Esophagus muscularis mucosa (tissue), 4 donors: ENCODE measurements around the gene ZRANB2. TPM values are rescaled to one million over a fixed set of nuclear protein-coding genes. Genes with fewer than 3 reads are reported as not detected.

Experiments used
- DNase-seq: peaks from one replicate; pipeline ENCODE4 v3.0.0-alpha.2; 2017; ENCODE audit errors: extremely low spot score
- H3K27ac ChIP-seq, 4 donors: fragments of 200-600 bp; sonication (generic); replicated peaks in 1 of 4; 1 replicate in 3 of 4; 2 replicates in 1 of 4; pipeline ENCODE4 v1.5.1; 2016 to 2019; ENCODE audit warnings: mild to moderate bottlenecking in 1 of 4
- H3K27me3 ChIP-seq, 4 donors: fragments of 200-600 bp; sonication (generic); one replicate each; pipeline versions ENCODE4 v1.5.1 to v1.6.0; 2016 to 2019
- H3K36me3 ChIP-seq, 4 donors: fragments of 200-600 bp; sonication (generic); one replicate each; pipeline ENCODE4 v1.5.1; 2016 to 2019
- H3K4me1 ChIP-seq, 4 donors: fragments of 200-600 bp; sonication (generic); one replicate each; pipeline ENCODE4 v1.5.1; 2016 to 2019
- H3K4me3 ChIP-seq, 4 donors: fragments of 200-600 bp; sonication (generic); 1 replicate in 2 of 4; 2 replicates in 2 of 4; pipeline ENCODE4 v1.5.1; 2016 to 2019; ENCODE audit warnings: mild to moderate bottlenecking in 4 of 4, moderate library complexity in 1 of 4
- H3K9me3 ChIP-seq, 4 donors: fragments of 200-600 bp; sonication (generic); 1 replicate in 3 of 4; 2 replicates in 1 of 4; pipeline ENCODE4 v1.5.1; 2016 to 2019
- EP300 ChIP-seq: sonication (generic); formaldehyde crosslinking; IDR thresholded peaks from one replicate; pipeline ENCODE4 v1.6.1; 2017; ENCODE audit warnings: antibody characterized with exemption
- POLR2A ChIP-seq: fragments of 450-650 bp; IDR thresholded peaks from one replicate; pipeline ENCODE4 v1.6.1; 2017; ENCODE audit warnings: antibody characterized with exemption, moderate library complexity, mild to moderate bottlenecking, low read depth
- POLR2AphosphoS5 ChIP-seq, 2 donors: sonication (generic); formaldehyde crosslinking; IDR thresholded peaks; one replicate each; pipeline ENCODE4 v1.6.1; 2017; ENCODE audit warnings: antibody characterized with exemption in 2 of 2
- WGBS: methylation state at CpG from one replicate; pipeline ENCODE4 v1.1.5; 2018; 5-methylcytosine and 5-hydroxymethylcytosine counted together
- intact Hi-C: fragments of 100-400 bp; cut with DNase I; formaldehyde crosslinking; loops from one replicate; pipeline ENCODE4 v1.15.1; 2023
- total RNA-seq, 4 donors: library from RNA; depleted of rRNA; stranded (reverse); fragments of >200 nt; gene quantifications; one replicate each; pipeline versions ENCODE4 v1.1.0 to v1.2.1, GENCODE V29; 2016
- TF ChIP-seq, protein P1 (sequence below), 3 experiments: fragments of 200-600 bp in 2 of 3; fragments of 450-650 bp in 1 of 3; sonication (generic) in 2 of 3; IDR thresholded peaks; one replicate each; pipeline ENCODE4 v1.5.1; 2017 to 2019; ENCODE audit warnings: antibody characterized with exemption in 3 of 3, mild to moderate bottlenecking in 2 of 3, moderate library complexity in 1 of 3

ZRANB2 gene
- total RNA-seq, 4 donors from 2014 or later, result 37.2 to 65.6 (median 40.0) TPM

DNA sequence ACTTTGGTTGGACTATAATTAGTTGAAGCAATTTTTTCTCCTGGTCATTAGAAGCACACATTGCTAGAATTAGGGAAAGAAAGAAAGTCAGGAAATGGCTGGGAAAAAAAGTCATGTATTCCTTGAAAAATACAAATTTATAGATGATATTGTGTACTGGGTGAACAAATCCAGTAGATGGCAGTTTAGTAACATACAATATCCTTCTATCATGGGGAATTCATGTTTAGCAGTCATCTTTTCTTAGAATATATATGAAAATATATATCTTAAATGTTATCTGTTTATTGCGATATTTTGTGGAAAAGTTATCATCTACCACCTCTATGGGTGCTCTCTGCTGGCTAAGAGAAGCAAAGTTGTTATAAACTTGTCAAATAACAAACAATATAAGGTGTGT is 13.1 kb upstream of the ZRANB2 start:
- intact Hi-C loops, result no loop called here
- H3K4me3 ChIP-seq, result no peak overlapping the region
- no peaks in the 10 kb centered on the region for H3K36me3 ChIP-seq
- H3K27me3 ChIP-seq, result no peaks in the 10 kb centered on the region
- peaks cover 0 to 23% (median 17%) of the 10 kb centered on the region in 4 donors for H3K4me1 ChIP-seq
- DNase-seq, result no peak
- WGBS, result 88% methylated on average over 1 of the region's 1 CpG
- no peaks in the 10 kb centered on the region for H3K9me3 ChIP-seq
- no peak overlapping the region for H3K27ac ChIP-seq
- no peak for TF ChIP-seq POLR2AphosphoS5 (IDR thresholded peaks at IDR 0.05)
- TF ChIP-seq, protein P1, sequence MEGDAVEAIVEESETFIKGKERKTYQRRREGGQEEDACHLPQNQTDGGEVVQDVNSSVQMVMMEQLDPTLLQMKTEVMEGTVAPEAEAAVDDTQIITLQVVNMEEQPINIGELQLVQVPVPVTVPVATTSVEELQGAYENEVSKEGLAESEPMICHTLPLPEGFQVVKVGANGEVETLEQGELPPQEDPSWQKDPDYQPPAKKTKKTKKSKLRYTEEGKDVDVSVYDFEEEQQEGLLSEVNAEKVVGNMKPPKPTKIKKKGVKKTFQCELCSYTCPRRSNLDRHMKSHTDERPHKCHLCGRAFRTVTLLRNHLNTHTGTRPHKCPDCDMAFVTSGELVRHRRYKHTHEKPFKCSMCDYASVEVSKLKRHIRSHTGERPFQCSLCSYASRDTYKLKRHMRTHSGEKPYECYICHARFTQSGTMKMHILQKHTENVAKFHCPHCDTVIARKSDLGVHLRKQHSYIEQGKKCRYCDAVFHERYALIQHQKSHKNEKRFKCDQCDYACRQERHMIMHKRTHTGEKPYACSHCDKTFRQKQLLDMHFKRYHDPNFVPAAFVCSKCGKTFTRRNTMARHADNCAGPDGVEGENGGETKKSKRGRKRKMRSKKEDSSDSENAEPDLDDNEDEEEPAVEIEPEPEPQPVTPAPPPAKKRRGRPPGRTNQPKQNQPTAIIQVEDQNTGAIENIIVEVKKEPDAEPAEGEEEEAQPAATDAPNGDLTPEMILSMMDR (IDR thresholded peaks at IDR 0.05), result peak; percentile 37 to 60 (median 38)

DNA sequence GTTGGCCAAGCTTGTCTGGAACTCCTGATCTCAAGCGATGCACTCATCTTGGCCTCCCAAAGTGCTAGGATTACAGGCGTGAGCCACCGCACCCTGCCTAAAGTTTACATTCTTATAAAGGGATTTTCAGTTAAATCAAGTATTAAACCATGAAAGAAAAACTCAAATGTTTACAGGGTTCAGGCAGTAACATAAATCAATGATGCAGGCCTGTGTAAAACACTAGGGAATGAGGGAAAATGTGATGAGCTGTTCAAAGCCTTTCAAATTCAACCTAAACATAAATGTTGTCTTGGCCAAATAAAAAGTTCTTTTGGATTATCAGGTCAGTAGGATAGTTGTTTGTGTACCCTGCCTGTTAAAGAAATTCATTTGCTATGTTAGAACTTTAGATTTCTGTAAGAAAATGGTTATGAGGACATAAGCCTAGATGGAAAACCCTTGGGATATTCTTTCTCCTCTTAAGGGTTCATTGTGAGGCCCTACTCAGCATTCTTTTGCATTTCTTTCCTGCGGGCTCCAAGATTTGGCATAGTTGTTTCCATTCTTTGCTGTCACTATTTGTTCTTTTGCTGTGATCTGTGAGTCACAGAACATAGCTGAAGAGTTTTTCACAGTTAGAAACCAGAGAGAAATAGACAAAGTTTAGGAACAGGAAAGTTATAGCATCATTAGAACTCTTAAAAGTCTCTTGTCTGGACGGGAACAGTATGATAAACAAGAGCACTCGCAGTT is 8.9 kb upstream of the ZRANB2 start:
- Histone ChIP-seq H3K4me3 (peak overlapping the region in 2 of 4 donors; percentile 7 to 42), H3K36me3 (no peaks in the 10 kb centered on the region), H3K27ac (peak overlapping the region; percentile 75 to 85 (median 84)), H3K27me3 (no peaks in the 10 kb centered on the region), H3K4me1 (peaks cover 0 to 26% (median 22%) of the 10 kb centered on the region in 4 donors), H3K9me3 (no peaks in the 10 kb centered on the region)
- intact Hi-C loops, result no loop called here
- no peak for TF ChIP-seq POLR2A
- TF ChIP-seq POLR2AphosphoS5 (IDR thresholded peaks at IDR 0.05), result peak in 1 of 2 donors; percentile 58
- WGBS, result 61% methylated on average over 6 of the region's 6 CpGs
- DNase-seq, result no peak

DNA sequence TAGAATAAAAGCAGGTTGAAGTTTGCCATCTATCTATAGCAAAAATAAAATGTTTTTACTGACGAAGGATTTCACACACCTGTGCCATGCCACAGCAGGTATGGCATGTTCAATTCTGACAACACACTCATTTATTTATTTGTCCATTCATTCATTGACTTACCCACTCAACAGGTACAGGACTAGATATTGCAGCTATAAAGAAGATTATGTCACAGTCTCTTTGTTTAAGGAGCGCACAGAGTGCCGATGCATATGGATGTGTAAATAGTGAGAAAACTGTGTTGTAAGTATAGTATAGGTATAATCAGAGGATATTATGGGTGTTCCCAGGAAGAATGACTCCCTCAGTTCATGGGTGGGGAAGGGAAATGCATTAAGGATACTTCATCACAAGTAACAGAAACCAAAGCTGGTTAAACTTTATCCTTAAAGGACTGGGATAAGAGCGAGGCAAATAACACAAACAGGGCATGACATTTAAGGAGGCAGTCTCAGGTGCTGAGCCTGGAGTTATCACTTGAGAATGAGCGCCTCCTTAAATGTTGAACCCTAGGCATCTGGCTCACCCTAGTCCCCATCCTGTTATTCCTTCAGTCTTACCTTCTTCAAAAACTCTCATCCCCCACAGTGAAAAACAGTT is 7.9 kb upstream of the ZRANB2 start:
- Histone ChIP-seq H3K36me3 (no peaks in the 10 kb centered on the region), H3K4me1 (peaks cover 0 to 26% (median 22%) of the 10 kb centered on the region in 4 donors), H3K9me3 (no peaks in the 10 kb centered on the region), H3K27ac (peak overlapping the region; percentile 75 to 85 (median 84)), H3K4me3 (no peak overlapping the region), H3K27me3 (no peaks in the 10 kb centered on the region)
- WGBS, result 95% methylated on average over 5 of the region's 5 CpGs
- no peak for DNase-seq
- intact Hi-C loops, result no loop called here
- TF ChIP-seq POLR2A, result no peak
- TF ChIP-seq EP300, result no peak
- TF ChIP-seq, protein P1 (IDR thresholded peaks at IDR 0.05), result no peak
- no peak for TF ChIP-seq POLR2AphosphoS5 (IDR thresholded peaks at IDR 0.05)

DNA sequence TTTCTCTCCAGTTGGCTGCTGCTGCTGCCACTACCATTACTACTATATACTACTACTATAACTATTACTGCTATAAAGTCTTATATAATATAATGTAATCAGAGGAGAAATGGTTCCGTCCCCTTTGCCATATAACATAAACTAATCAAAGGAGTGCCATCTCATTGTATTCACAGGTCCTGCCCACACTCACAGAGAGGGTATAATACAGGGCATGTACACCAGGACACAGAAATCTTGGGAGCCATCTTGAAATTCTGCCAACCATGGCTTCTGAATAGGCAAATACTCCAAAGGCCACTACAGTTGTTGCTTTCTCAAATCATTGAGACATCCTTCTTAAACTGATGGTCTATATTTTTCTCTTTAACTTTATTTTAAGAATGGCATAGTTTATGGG is 6.9 kb upstream of the ZRANB2 start:
- WGBS, result 91% methylated on average over 1 of the region's 1 CpG
- H3K27me3 ChIP-seq, result no peaks in the 10 kb centered on the region
- intact Hi-C loops, result no loop called here
- DNase-seq, result no peak
- TF ChIP-seq POLR2AphosphoS5 (IDR thresholded peaks at IDR 0.05) (no peak), POLR2A (no peak), EP300 (no peak)
- TF ChIP-seq, protein P1 (IDR thresholded peaks at IDR 0.05), result no peak
- H3K36me3 ChIP-seq, result no peaks in the 10 kb centered on the region
- H3K27ac ChIP-seq, result no peak overlapping the region
- H3K9me3 ChIP-seq, result no peaks in the 10 kb centered on the region
- H3K4me3 ChIP-seq, result no peak overlapping the region
- H3K4me1 ChIP-seq, result peaks cover 0 to 26% (median 22%) of the 10 kb centered on the region in 4 donors

DNA sequence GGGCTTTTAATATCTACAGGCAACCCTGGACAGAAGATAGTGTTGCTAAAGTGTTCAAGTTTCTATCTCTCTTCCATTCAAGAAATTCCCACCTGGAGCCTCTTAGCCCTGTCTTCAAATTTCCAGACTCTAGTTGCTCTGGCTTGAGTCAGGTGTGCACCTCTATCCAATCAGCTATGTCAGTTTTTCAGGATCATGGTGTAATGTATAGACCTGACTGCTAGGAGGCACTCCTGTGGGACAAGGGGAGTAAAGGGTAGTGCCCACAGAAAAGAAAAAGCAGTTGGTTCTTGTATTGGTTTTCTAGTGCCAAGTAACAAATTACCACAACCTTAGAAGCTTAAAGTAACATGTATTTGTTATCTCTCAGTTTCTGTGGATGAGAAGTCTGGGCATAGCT is 6.2 kb upstream of the ZRANB2 start:
- Histone ChIP-seq H3K27ac (no peak overlapping the region), H3K9me3 (no peaks in the 10 kb centered on the region), H3K36me3 (no peaks in the 10 kb centered on the region), H3K4me3 (no peak overlapping the region), H3K4me1 (peaks cover 0 to 26% (median 22%) of the 10 kb centered on the region in 4 donors), H3K27me3 (no peaks in the 10 kb centered on the region)
- intact Hi-C loops, result no loop called here
- no peak for DNase-seq
- TF ChIP-seq, protein P1 (IDR thresholded peaks at IDR 0.05), result no peak
- TF ChIP-seq POLR2A (no peak), POLR2AphosphoS5 (IDR thresholded peaks at IDR 0.05) (no peak), EP300 (no peak)
